ENCODE measurements around the gene OTOG.

DNA sequence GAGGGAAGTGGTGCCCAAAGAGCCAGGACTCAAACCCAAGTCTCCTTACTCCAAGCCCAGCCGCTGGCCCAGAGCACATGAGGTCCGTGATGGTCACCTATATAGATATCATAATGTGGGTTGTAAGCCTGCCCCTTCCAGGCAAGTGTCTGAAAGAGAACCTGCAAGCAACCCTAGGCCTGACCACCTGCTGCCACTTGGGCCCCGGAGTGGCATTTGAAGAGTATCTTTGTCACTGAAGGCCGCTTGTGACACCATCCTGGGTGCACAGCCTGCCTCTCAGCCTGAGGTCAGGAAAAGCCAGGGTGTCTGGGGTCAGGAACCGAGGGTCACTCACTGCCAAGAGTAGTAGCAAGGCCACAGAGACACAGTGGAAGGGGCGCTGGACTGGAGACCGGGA, 32.4 kb downstream of the OTOG start:
- TF ChIP-seq EZH2 (IDR thresholded peaks at IDR 0.05; ENCODE audit: low read length, unreplicated experiment): no peak
- TF ChIP-seq, protein P1, sequence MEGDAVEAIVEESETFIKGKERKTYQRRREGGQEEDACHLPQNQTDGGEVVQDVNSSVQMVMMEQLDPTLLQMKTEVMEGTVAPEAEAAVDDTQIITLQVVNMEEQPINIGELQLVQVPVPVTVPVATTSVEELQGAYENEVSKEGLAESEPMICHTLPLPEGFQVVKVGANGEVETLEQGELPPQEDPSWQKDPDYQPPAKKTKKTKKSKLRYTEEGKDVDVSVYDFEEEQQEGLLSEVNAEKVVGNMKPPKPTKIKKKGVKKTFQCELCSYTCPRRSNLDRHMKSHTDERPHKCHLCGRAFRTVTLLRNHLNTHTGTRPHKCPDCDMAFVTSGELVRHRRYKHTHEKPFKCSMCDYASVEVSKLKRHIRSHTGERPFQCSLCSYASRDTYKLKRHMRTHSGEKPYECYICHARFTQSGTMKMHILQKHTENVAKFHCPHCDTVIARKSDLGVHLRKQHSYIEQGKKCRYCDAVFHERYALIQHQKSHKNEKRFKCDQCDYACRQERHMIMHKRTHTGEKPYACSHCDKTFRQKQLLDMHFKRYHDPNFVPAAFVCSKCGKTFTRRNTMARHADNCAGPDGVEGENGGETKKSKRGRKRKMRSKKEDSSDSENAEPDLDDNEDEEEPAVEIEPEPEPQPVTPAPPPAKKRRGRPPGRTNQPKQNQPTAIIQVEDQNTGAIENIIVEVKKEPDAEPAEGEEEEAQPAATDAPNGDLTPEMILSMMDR (conservative IDR thresholded peaks at IDR 0.05; ENCODE audit: low read depth, low read length): no peak
